SK-N-SH (cell line): ENCODE measurements around the gene RRAD. TPM values are rescaled to one million over a fixed set of nuclear protein-coding genes. Genes with fewer than 3 reads are reported as not detected.
A peak's percentile ranks its signal among the peaks of the same experiment; 100 is the strongest.

Experiments
- CTCF ChIA-PET: fragments of 300-600, 350-600 bp; formaldehyde crosslinking; extraction: SDS; loops from one replicate; lab custom pipeline; 2021; lab: Yijun Ruan, JAX
- POLR2A ChIA-PET: fragments of 350-600 bp; sonication (Branson Sonifier 250); formaldehyde crosslinking; extraction: SDS; loops from one replicate; lab custom pipeline; 2020; ENCODE audit warnings: antibody characterized with exemption, inconsistent platforms; lab: Yijun Ruan, JAX
- DNase-seq: peaks from one replicate; pipeline ENCODE4 v3.0.0; 2012
- H2AFZ ChIP-seq: fragments of 200-600 bp; sonication (generic); 2 replicates; pipeline ENCODE4 v1.8.1; 2016; ENCODE audit warnings: antibody characterized with exemption, mild to moderate bottlenecking, low read depth
- H3F3A ChIP-seq: fragments of 200-600 bp; sonication (generic); replicated peaks from 2 replicates; pipeline ENCODE3; 2016; ENCODE audit warnings: antibody characterized with exemption, mild to moderate bottlenecking; ENCODE audit not compliant: insufficient read depth
- H3K27ac ChIP-seq, 2 experiments: fragments of 200-500 bp in 1 of 2; fragments of 200-600 bp in 1 of 2; sonication (Bioruptor generic) in 1 of 2; sonication (generic), shearing (Covaris generic) in 1 of 2; 2 replicates each; pipeline versions ENCODE4 v1.5.1 to v1.6.1; 2014 to 2016; ENCODE audit warnings: low read depth in 2 of 2, inconsistent platforms in 1 of 2, low read length in 1 of 2, mild to moderate bottlenecking in 1 of 2, mixed read lengths in 1 of 2
- H3K27me3 ChIP-seq: fragments of 200-600 bp; sonication (generic), shearing (Covaris generic); 2 replicates; pipeline ENCODE4 v1.6.1; 2016; ENCODE audit warnings: mixed run types; ENCODE audit not compliant: insufficient read depth
- H3K36me3 ChIP-seq, 2 experiments: fragments of 200-500 bp in 1 of 2; fragments of 200-600 bp in 1 of 2; sonication (Bioruptor generic) in 1 of 2; sonication (generic) in 1 of 2; replicated peaks in 1 of 2; 2 replicates each; pipeline versions ENCODE3 to v1.5.1; 2014 to 2016; ENCODE audit warnings: low read length in 1 of 2, mild to moderate bottlenecking in 1 of 2; ENCODE audit not compliant: insufficient read depth in 2 of 2, control insufficient read depth in 1 of 2
- H3K4me1 ChIP-seq, 2 experiments: fragments of 200-500 bp in 1 of 2; fragments of 200-600 bp in 1 of 2; sonication (Bioruptor generic) in 1 of 2; sonication (generic), shearing (Covaris generic) in 1 of 2; 2 replicates each; pipeline versions ENCODE4 v1.5.1 to v1.6.1; 2014 to 2016; ENCODE audit warnings: low read depth in 1 of 2, low read length in 1 of 2, mixed run types in 1 of 2; ENCODE audit not compliant: insufficient read depth in 2 of 2, control insufficient read depth in 1 of 2
- H3K4me2 ChIP-seq: fragments of 200-600 bp; sonication (generic), shearing (Covaris generic); 2 replicates; pipeline ENCODE4 v1.6.1; 2017; ENCODE audit warnings: mixed run types
- H3K4me3 ChIP-seq, 2 experiments: fragments of 200-500 bp in 1 of 2; fragments of 200-600 bp in 1 of 2; sonication (Bioruptor generic) in 1 of 2; sonication (generic), shearing (Covaris generic) in 1 of 2; 2 replicates each; pipeline versions ENCODE4 v1.5.1 to v1.8.1; 2014 to 2016; ENCODE audit warnings: low read depth in 2 of 2, inconsistent platforms in 1 of 2, low read length in 1 of 2, mild to moderate bottlenecking in 1 of 2, mixed read lengths in 1 of 2, moderate library complexity in 1 of 2
- H3K79me2 ChIP-seq: fragments of 200-600 bp; sonication (generic); 2 replicates; pipeline ENCODE4 v1.8.1; 2017; ENCODE audit warnings: mild to moderate bottlenecking; ENCODE audit not compliant: insufficient read depth
- H3K9ac ChIP-seq: fragments of 200-600 bp; sonication (generic); 2 replicates; pipeline ENCODE4 v1.6.1; 2017; ENCODE audit warnings: mixed run types
- H3K9me2 ChIP-seq: fragments of 200-600 bp; sonication (generic); 2 replicates; pipeline ENCODE4 v1.6.1; 2017; ENCODE audit warnings: mixed run types
- H3K9me3 ChIP-seq: fragments of 200-600 bp; sonication (generic); 2 replicates; pipeline ENCODE4 v1.6.1; 2017; ENCODE audit warnings: mixed run types, mild to moderate bottlenecking, moderate library complexity
- H4K20me1 ChIP-seq: fragments of 200-600 bp; sonication (generic); 2 replicates; pipeline ENCODE4 v1.6.1; 2017; ENCODE audit warnings: mild to moderate bottlenecking, mixed run types; ENCODE audit not compliant: insufficient read depth
- GABPA ChIP-seq: IDR thresholded peaks from 2 replicates; pipeline ENCODE4 v1.4.0; 2012; ENCODE audit warnings: low read depth, mild to moderate bottlenecking
- GATA2 ChIP-seq: sonication (generic); formaldehyde crosslinking; IDR thresholded peaks from 2 replicates; pipeline ENCODE4 v1.5.0; 2020; ENCODE audit warnings: mild to moderate bottlenecking, missing genetic modification reagents
- NFIC ChIP-seq: IDR thresholded peaks from 2 replicates; pipeline ENCODE4 v1.4.0; 2012; ENCODE audit warnings: borderline replicate concordance
- RCOR1 ChIP-seq: fragments of 150-350 bp; IDR thresholded peaks from 2 replicates; pipeline ENCODE4 v1.6.1; 2017; ENCODE audit warnings: antibody characterized with exemption, low read length
- REST ChIP-seq: IDR thresholded peaks from 2 replicates; pipeline ENCODE4 v1.6.1; 2012; ENCODE audit warnings: mild to moderate bottlenecking, low read depth, low read length, moderate library complexity
- RXRA ChIP-seq: IDR thresholded peaks from 2 replicates; pipeline ENCODE4 v1.4.0; 2012; ENCODE audit warnings: low read depth, mild to moderate bottlenecking, borderline replicate concordance
- SIN3A ChIP-seq: IDR thresholded peaks from 2 replicates; pipeline ENCODE4 v1.6.1; 2012; ENCODE audit warnings: low read depth, mild to moderate bottlenecking, low read length, moderate library complexity, borderline replicate concordance
- SMC3 ChIP-seq: IDR thresholded peaks from 2 replicates; pipeline ENCODE4 v1.6.1; 2012; ENCODE audit warnings: low read depth, low read length, improper control_type of control experiment
- TAF1 ChIP-seq: IDR thresholded peaks from 2 replicates; pipeline ENCODE4 v1.6.1; 2012; ENCODE audit warnings: low read depth, mild to moderate bottlenecking, low read length, moderate library complexity, borderline replicate concordance
- WGBS: methylation state at CpG from one replicate; pipeline ENCODE4 v1.1.6; 2017; ENCODE audit warnings: low lambda C conversion rate; 5-methylcytosine and 5-hydroxymethylcytosine counted together
- polyA plus RNA-seq, 3 experiments: library from polyadenylated mRNA; depleted of rRNA; stranded (reverse); fragments of >200 nt; gene quantifications; 2 replicates each; pipeline ENCODE4 v1.2.3, GENCODE V29; 2012
- TF ChIP-seq, protein P1 (sequence below): IDR thresholded peaks from 2 replicates; pipeline ENCODE4 v1.4.0; 2012; ENCODE audit warnings: low read depth, borderline replicate concordance
- TF ChIP-seq, protein P2 (sequence below): IDR thresholded peaks from 2 replicates; pipeline ENCODE4 v1.4.0; 2012; ENCODE audit warnings: low read depth, borderline replicate concordance

The RRAD gene
- polyA plus RNA-seq, 1 of the 3 experiments (the other 2 are of a cell fraction) = 9.3 TPM

DNA sequence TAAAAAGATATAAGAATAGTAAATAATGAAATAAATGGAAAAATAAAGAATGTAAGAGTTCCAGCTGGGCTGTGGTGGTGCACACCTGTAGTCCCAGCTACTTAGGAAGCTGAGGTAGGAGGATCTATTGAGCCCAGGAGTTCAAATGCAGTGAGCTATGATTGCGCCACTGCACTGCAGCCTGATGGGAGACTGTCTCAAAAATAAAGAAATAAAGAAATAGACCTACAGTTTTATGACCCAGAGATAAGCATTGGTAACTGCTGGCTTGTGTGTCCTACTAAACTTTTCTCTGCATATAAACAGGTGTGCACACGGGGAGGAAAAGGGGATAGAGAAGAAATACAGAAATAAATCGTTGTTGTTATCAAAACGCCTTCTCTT, 52.8 kb downstream of the RRAD start:
- H3K9ac ChIP-seq = peak overlapping the region; percentile 36; the same call in 1 of the 2 replicates
- CTCF ChIA-PET = interaction anchor here (0.6 to 4.1 kb wide), 42 partner anchors 10 to 466 kb away, joined by 3 to 26 read pairs (median 5); partner anchors contain the start of genes CMTM3, NAE1 and RRAD
- no peaks in the 10 kb centered on the region for H3K9me2 ChIP-seq
- peak overlapping the region in 1 of 2 experiments; percentile 55; a peak in 1 of 4 replicates for H3K27ac ChIP-seq
- no peaks in the 10 kb centered on the region for H4K20me1 ChIP-seq
- no peaks in the 10 kb centered on the region for H3K36me3 ChIP-seq
- 87% methylated on average over 4 of the region's 4 CpGs for whole genome bisulfite sequencing
- DNase-seq = no peak
- peaks cover 3 to 5% of the 10 kb centered on the region in 2 experiments; a peak in 3 of 4 replicates for H3K4me1 ChIP-seq
- POLR2A ChIA-PET = interaction anchor here (0.8 to 1.5 kb wide), 2 partner anchors 42 to 121 kb away, joined by 4 to 5 read pairs; partner anchors contain the start of genes DYNC1LI2 and NAE1
- H3K4me2 ChIP-seq = peak overlapping the region; percentile 83
- TF ChIP-seq RXRA (no peak), GABPA (no peak), REST (no peak), GATA2 (CRISPR knock-in tag) (no peak), RCOR1 (no peak), NFIC (no peak), SIN3A (no peak), SMC3 (no peak), TAF1 (no peak)
- TF ChIP-seq, protein P1, sequence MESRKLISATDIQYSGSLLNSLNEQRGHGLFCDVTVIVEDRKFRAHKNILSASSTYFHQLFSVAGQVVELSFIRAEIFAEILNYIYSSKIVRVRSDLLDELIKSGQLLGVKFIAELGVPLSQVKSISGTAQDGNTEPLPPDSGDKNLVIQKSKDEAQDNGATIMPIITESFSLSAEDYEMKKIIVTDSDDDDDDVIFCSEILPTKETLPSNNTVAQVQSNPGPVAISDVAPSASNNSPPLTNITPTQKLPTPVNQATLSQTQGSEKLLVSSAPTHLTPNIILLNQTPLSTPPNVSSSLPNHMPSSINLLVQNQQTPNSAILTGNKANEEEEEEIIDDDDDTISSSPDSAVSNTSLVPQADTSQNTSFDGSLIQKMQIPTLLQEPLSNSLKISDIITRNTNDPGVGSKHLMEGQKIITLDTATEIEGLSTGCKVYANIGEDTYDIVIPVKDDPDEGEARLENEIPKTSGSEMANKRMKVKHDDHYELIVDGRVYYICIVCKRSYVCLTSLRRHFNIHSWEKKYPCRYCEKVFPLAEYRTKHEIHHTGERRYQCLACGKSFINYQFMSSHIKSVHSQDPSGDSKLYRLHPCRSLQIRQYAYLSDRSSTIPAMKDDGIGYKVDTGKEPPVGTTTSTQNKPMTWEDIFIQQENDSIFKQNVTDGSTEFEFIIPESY = no peak
- TF ChIP-seq, protein P2, sequence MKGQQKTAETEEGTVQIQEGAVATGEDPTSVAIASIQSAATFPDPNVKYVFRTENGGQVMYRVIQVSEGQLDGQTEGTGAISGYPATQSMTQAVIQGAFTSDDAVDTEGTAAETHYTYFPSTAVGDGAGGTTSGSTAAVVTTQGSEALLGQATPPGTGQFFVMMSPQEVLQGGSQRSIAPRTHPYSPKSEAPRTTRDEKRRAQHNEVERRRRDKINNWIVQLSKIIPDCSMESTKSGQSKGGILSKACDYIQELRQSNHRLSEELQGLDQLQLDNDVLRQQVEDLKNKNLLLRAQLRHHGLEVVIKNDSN = no peak
- no peaks in the 10 kb centered on the region for H3K27me3 ChIP-seq
- no peaks in the 10 kb centered on the region for H3K9me3 ChIP-seq
- H3K4me3 ChIP-seq = peak overlapping the region; percentile 12 to 59; a peak in 2 of 4 replicates
- peaks cover 18% of the 10 kb centered on the region for H3F3A ChIP-seq
- no peaks in the 10 kb centered on the region for H3K79me2 ChIP-seq
- peak overlapping the region; percentile 92 for H2AFZ ChIP-seq
